COLO668 (cell line): ENCODE results near the gene SCYGR1.
"Not testable (repeated sequence)": the region's sequence is repeated elsewhere in the genome, so short reads cannot be mapped to it uniquely, and the experiment has no call there.

ENCODE experiments used
- DNase-seq: peaks from one replicate; lab custom pipeline; 2025; ENCODE audit not compliant: unreplicated experiment; lab: John Stamatoyannopoulos, UW

The SCYGR1 gene

DNA sequence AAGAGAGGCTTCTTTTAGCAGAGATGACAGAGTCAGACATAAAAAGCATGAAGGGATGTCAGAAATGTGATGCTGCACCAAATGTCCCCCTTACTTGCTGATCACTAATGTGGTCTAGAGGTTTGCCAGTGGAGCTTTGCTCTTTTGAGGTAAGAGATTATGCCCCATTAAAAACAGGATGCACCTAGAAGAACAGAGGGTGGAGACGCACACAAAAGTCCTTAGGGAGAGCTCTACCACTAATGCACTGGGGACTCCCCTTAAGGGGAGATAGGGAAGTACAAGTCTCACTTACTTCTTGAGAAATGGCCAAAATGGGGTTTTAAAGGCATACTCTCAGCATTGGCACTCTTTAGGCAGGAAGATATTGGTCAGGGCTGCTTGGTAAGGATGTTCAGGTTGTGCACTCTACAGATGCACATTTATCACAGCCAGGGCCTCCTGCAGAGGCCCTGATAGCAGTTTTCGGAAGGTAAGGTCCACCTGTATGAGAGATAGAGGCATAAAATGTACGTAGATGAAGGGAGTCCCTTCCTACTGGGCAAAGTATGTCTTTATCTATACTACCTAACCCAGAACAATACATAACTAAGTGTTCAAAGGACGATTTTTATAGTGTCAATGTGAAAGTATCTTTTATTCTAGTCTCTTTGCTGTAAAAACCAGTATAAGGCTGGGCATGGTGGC lies 17.0 kb upstream of the SCYGR1 start:
- DNase-seq: no peak

DNA sequence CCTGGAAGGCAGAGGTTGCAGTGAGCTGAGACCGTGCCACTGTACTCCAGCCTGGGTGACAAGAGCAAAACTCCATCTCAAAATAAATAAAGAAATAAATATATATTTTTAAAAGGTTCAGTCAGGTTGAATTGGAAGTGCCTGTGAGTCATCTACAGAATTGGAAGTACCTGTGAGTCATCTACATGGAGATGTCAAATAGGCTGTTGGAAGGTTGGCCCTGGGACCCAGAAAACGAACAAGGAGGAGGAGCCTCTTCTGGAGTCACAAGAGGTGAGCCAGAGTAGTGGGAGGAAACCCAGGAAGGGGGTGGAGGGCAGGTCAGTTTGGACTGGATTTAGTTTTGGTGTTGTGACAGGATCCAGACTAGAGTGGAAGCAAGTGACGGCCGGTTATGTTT lies 15.2 kb upstream of the SCYGR1 start:
- DNase-seq: no peak

DNA sequence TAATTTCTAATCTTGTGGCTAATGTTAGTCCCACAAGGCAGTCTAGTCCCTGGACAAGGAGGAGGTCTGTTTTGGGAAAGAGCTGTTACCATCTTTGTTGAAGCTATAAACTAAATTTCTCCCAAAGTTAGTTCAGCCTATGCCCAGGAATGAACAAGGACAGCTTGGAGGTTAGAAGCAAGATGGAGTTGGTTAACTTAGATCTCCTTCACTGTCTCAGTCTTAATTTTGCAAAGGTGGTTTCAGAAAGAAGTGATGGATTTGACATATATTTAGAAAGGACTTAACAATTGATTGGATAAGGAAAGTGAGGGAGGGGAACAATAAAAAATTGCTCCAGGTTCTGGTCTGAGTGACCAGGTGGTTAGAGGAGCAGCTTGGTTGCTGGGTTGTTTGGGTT lies 14.6 kb upstream of the SCYGR1 start:
- DNase-seq: no peak

DNA sequence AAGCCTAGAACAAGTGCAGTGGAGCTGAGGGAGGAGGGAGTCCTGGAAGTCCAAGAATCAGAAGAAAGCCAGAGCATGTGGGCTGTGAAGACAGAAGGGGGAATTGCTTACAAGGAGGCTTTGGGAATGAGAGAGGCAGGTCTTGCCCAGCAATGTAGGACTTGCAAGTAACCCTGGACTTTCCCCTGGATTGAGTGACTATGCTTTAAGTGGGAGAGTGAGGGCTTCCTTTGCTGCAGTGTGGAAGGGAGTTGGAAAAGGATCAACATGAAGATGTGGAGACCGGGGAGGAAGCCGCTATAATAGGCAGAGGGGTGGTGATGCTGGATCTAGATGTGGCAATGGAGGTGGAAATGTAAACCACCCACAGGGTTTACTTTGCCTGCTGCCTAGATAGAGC lies 13.8 kb upstream of the SCYGR1 start:
- DNase-seq: no peak

DNA sequence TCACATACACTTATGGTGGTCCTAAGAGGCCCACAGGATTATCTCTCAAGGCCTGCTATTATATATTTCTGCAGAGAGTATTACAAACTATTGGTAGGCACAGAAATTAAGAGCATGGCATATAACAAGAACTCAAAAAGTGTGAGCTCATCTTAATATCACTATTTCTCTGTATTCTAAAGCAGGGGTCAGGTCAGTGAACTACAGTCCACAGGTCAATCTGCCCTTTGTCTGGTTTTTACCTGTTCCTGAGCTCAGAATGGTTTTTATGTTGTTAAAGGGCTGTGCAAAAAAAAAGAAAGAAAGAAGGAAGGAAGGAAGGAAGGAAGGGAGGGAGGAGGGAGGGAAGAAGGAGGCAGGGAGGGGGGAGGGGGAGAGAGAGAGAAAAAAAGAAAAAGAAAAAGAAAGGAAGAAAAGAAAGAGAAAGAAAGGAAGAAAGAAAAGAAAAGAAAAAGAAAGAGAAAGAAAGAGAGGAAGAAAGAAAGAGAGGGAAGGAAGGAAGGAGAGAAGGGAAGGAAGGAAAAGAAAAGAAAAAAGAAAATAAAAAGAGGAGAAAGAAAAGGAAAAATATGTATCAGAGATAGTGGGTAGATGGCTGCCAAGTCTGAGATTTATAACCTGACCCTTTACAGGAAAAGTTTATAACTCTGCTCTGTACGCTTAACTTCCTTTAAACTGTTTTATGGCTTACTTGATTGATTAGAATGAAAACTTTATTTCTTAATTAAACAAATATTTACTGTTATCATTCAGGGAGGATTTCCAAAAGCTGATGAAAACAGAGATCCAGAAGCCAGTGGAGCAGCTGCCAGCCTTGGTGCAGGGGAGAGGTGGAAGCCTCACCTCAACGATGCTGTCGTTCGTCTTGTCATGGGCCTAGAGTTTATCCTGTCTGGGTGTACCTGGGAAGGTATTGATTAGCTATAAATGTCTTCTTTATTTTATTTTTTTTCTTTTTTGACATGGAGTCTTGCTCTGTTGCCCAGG lies 11.2 kb upstream of the SCYGR1 start:
- no peak for DNase-seq

DNA sequence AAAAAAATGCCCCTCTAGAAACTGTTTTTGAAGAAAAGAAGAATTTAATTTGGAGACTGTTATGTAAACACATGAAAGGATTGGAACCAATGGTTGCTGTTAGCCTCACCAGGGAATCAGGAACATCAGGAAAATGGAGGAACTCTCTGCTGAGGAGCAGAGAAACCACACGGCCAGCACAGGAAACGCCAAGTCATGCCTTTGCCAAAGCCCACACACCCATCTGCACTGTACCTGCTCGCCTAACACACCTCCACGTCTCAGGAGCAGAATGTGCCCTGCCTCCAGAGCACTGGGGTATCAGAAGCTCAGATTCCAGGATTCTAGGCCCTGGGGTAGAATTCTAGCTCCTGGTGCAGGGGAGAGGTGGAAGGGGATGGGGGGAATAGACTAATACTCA lies 9.8 kb upstream of the SCYGR1 start:
- no peak for DNase-seq

DNA sequence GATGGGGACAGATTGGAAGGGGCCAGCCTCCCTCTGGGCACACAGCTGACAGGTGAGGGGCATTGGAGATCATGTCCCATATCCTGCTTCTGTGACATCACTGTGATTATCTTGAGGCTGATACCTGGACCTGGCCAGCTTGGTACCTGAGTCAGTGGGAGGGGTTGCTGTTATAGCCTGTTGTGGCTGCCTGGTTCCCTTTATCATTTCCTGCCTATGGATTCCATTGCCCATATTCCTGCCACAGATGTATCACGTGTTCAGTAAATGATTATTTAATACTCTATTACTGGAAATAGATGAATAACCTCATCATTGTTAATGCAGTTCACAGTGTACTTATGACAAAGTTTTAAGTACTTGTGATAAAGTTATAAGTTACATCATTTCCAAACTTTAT lies 7.8 kb upstream of the SCYGR1 start:
- no peak for DNase-seq

DNA sequence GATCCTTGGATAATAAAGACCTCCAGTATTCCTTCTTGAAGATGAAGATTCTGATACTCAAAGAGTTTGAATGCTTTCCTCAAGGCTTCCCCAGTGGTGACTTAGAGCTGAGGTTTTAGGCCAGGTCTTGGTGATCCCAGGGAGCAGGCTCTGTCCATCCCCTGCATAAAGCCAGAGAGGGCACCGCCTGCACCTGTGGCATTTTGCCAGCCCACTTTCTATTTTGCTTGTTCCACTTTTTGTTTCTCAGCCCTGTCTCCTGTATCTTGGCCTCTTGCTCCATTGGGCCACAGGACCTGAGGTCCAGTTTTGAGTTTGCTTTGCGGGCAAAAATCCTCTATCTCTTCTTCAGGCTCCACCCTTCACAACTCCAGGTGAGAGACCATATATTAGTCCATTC lies 6.7 kb upstream of the SCYGR1 start:
- DNase-seq: no peak

DNA sequence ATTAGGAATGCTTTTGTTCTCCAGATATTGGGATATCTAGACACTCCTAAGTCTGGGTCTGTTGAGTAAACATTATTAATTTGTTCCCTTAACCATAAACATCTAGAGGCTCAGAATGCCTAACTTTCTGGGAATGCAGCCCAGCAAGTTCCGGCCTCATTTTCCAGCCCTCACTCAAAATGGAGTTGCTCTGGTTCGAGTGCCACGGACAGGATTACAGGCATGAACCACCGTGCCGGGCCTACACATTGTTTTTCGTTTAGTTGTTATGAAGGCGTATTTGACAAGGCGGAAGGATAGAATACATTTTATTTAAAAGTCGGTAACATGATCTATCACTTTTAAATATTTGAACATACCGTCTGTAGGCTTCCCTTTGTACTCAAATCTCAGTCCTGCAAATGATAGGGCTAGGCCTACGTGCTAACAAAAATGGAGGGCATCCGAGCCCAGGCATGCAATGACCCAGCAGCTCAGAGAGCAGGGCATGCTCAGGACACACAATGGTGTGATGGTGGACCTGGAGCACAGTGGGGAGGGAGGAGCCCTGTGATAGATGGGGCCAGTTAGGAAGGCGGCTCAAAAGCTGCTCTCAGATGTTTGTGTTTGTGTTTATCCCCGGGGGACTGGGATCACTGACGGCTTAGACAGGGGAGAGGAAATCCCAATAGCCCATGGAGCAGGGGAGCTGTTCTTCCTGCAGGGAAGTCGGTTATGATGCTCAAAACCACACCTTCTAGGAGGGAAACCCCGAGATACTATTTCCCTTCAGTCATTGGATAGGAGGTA lies 2.9 kb upstream of the SCYGR1 start:
- no peak for DNase-seq

DNA sequence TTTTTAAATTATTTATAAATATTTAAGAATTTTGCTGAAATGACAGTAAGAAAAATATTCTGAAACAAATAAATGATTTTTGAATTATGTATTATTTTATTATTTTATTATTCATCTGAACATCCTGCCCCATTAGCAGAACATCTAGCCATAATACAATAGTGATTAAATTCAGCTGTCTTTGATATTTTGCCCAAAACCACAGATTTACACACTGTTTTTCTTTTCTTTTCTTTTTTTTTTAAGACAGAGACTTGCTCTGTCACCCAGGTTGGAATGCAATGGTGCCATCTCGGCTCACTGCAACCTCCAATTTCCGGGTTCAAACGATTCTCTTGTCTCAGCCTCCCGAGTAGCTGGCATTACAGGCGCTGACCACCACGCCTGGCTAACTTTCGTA lies 1.9 kb upstream of the SCYGR1 start:
- no peak for DNase-seq

DNA sequence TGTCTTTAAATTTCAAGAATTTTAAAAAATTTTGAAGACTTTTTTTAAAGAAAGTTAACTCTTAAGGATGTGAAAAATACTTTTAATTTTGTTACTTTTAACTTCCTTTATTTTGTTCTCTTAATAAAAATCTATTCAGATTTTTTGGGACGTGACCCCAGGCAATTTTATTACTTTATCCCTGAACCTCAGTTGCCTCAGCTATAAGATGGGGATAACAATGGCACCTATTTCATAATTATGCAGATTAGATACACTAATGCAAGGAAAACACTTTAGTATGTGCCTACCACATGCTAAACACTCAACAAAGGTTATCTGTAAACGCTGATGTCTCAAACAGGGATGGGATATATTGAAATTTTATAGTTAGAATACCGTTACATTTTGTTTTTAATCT lies 1.5 kb upstream of the SCYGR1 start:
- no peak for DNase-seq

DNA sequence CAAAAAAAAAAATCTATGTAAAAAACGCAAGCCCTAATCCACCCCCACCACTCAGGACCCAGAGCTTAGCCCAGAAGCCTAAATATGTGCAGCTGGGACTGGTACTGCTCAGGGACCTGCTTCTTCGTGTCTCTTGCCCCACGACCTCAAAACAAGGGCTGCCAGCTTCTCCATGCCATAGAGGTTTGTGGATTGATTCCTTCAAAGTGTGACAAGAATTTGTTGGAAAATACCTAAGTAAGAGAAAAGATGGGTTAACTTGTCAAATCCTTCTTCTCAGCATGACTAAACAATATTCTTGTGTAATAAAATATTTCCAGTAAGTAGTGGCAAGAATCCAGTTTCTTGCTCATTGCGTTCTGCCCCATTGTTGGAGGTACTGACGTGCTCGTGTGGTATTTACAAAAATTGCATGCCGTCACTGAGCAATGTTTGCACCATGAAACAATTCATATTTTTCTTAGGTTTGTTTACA lies 825 bp upstream of the SCYGR1 start:
- no peak for DNase-seq

DNA sequence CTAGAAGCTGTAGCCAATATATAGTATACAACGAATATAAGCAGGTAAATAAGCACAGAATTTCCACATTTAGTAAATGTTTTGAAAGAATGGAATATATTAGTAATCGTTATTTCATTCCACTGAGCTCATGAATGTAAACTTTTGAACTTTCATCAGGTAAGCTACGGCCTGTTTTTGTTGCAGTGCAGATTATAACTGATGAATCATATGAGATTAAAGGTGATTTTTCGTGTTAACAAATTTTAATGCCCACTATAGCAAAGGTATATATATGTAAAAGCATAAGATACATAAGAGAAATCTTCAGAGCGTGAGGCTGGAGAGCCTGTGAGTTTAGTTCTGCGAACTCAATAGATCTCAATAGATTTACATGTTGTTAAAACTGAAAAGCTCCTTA lies 1.1 kb downstream of the SCYGR1 start:
- no peak for DNase-seq

DNA sequence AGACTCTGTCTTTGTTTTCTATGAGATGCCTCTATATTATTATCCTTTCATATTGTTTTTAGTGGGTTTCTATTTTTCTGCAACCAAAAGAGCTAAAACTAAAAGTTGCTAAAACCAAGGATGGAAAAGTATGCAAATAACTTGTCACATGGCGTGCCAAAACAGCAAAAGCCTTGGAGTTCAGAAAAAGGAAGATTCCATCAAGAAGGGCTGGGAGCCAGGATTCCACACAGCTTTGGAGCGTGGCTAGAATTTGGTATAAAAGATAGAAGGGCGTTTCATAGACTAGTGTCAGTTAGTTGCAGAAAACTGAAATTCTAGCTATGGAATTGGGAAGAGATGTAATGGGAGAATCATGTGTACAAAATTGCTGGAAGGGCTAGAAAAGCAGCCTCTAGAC lies 4.1 kb downstream of the SCYGR1 start:
- no peak for DNase-seq

DNA sequence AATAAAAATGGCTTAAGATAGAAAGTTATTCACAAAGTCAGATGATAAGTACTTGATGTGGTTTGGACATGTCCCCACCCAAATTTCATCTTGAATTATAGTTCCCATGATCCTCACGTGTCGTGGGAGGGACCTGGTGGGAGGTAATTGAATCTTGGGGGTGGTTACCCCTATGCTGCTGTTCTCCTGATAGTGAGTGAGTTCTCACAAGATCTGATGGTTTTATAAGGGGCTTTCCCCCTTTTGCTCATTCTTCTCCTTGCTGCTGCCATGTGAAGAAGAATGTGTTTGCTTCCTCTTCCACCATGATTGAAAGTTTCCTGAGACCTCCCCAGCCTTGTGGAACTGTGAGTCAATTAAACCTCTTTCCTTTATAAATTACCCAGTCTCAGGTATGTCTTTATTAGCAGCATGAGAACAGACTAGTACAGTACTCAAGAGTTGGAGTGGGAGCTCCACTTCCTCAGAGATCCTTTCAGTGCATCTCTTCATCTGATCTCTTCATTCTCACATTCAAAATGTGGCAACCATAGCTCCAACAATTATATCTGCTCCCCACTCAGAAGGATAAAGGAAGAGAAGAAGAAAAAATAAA lies 5.4 kb downstream of the SCYGR1 start:
- DNase-seq: not testable (repeated sequence)

DNA sequence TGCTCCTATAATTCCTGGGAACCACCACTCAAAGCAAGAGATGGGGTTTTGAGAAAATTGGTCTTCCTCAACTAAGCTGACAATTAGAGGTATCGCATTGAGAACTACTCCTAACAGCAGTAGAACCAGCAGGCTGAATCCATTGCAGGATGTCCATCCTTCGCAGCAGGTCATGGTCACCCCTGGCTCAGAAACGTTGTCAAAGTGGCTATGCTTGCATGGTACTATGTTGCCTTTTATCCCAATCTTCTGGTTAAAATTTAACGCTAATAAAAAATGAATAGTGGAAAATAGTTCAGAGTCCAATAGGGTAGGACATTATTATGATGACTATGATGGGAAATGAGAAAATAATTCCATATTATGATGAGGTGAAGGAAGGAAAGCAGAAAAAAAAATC lies 8.7 kb downstream of the SCYGR1 start, which contains the start of gene TM4SF20:
Gene TM4SF20, minus strand, starts transcription at position 212 of the 400 bp plus-strand sequence. Its CDS starts 38 bp downstream, at position 174.
- no peak for DNase-seq

DNA sequence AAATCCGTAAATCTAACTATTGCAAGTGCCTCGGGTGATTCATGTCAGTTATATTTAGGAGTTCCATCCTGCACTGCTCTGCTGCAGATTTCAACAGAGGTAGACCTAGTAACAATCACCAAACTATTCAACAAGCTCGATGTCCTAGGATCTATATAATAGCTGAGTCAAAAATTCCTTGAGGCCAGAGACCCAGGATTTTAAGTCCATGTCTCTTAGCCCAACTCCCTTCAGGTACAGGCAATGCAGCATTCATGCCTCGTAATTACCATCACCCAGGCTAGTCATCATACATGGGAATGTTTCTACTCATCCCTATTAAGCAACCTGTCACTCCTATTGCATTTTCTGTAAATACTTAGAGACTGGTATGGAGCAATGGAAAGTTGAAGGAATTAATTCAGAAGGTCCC lies 9.4 kb downstream of the SCYGR1 start:
- DNase-seq: no peak

DNA sequence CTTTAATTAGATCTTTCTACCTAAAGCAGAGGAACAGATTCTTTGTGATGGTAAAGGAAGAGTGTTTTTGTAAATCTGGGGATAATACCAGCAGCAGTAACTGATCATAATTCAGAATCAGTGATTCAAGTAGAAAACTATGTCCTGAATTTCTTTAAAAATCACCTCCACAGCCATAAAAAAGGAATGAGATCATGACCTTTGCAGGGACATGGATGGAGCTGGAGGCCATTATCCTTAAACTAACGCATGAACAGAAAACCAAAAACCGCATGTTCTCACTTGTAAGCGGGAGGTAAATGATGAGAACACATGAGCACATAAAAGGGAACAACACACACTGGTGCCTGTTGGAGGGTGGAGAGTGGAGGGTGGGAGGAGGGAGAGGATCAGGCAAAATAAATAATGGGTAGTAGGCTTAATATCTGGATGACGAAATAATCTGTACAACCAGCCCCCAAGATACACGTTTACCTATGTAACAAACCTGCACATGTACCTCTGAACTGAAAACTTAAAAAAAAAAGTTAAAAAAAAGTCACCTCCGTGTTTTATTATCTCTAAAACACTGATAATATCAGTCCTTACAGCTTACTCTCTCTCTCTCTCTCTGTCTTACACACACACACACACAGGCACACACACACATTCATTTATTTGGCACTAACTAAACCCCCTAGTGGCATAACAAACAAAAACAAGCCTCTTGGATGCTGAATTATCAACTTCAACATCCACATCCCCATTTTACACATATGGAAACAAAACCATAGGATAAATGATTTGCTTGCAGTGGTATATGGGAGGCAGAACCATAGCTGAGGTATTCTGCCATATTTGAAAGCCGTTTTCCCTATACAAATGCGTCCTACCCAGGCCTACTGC lies 10.0 kb downstream of the SCYGR1 start:
- no peak for DNase-seq

DNA sequence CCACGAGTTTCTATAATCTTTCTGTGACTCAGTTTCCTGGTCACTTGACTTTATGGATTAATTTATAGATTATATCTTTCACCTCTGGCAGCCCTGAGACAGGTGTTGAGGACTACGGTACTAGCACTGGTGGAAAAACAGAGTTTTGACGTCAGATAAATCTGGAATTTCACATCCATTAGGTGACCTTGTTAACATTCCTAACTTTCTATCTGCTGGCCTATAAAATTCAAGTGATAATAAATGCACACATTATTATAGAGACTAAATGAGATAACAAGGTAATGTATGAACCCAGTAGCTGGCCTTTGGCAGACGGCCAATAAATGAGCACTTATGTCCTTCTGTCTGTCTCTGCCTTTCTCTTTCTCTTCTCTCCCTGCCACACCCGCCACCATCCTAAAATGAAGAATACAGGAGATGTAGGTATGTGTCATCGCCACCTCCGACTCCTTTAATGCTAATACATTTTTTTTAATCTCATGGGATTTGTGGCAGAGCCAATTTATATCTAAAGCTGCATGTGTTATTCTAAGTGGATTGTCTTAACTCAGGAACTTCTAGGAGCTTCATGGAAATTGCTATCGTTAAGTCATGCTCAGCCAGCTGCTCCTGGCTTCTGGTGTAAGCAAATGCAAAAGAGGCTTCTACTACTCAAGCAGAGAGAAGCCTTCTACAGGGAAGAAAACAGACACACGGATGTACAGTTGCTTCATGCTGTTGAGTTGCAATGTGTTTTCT lies 10.9 kb downstream of the SCYGR1 start:
- peak; percentile 22 for DNase-seq
